Embryonic facial prominence (tissue), 1 donor: ENCODE measurements around the gene HOXB5.

Experiments used
- DNase-seq: peaks from one replicate; pipeline ENCODE4 v3.0.0-alpha.2; 2016; ENCODE audit errors: extremely low spot score

HOXB5 gene

DNA sequence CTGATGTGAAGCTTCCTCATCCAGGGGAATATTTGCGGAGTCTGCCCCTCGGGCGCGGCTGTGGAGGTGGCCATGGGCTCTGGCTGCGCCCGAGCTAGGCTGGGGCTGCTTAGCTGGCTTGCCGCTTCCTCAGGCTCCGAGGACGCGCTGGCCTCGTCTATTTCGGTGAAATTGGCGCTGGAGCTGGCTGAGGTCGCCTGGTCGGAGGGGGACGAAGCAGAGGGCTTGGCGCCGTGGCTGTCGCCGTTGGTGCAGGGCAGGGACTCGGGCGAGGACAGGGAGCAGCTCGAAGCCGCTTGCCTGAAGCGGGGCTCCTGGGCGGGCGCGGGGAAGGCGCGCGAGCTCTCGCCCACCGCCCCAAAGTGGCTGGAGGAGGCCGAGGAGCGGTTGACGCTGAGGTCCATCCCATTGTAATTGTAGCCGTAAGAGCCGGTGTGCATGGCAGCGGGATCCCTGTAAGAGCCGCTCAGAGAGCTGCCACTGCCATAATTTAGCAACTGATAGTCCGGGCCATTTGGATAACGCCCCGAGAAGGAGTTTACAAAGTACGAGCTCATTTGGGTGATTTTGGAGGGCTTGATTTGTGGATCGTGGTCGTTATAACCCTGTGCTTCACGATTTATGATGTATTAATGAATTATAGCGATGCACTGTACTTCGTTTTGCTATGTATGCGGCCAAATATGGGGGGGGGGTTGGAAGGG lies at the start of gene HOXB5:
Gene HOXB5 (minus strand): TSS at position 654 of the 704 bp plus-strand sequence. CDS start 97 bp downstream, at position 557.
- no peak for DNase-seq

DNA sequence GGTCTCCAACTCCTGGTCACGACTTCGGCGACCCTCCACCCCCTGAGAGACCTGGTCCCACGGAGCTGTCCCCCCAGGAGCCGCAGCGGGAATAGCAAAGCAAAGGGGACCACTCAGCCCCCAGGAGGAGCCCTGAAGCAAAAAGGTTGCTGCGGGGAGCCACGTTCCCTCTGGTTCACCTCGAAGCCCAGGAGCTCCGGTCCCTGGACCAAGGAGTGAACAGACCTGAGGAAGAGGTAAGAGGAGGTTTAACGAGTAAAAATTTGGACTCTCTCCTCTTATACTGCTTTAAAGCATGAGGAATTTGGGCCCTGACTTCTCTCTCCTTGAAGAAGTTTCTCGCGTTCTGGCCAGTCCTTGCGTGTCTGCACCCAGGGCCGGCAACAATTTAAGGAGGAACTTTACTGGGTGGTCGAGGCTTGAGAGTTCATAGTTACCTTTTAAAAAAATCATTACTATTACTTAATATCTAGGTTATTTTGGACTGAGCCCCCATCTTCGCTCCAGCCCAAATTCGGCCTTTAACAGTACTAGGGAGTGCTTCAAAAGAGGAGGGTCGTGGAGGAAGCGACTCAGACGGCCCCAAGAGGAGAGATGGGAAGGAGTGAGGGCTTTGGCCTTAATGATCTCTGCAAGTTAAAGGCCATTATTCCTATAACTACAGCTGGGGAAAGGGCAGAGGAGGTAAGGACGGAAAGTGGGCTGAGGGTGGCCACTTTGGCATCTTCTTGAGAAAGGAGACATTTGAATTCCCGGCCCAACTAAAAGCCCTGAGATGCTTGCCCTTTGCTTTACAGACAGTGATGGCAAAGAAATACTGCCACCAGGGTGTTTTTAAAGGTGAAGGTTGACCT lies 49.5 kb upstream of the HOXB5 start:
- DNase-seq = no peak

DNA sequence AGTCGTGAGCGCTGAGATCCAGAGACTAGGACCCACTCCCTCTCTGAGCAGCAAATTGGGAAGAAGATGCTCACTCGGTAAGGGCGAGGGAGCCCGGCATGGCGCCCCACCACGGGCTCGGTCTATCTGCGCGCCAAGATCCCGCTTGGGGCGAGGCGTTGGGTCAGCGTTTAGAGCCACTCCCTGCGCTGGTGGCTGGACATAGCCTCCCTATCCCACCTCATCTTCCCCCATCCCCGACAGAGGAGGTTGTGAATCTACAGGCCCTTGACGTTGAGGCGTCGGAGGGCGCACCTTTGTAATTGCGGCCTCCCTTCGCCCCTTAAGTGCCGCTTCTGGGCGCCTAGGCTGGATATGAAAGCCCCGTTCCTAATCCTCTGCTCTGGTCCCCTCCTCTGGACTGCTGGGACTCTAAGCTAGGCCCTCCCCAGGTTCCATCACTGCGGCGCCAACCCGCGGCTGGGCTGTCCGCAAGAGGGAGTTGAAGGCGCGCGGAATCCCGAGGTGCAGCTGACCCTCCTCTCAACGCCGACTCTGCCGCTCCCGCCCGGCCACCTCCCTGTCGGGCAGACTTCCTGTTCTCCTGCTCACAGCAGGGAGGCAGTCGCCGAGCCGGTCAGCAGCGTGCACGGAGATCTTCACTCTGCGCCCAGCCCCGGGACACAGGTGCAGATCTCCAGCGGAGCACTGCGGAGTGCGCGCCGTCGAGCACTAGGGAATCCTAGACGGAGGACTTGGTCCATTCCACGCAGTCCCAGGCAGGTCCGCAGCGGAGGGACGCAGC lies 48.7 kb upstream of the HOXB5 start:
- DNase-seq = no peak

DNA sequence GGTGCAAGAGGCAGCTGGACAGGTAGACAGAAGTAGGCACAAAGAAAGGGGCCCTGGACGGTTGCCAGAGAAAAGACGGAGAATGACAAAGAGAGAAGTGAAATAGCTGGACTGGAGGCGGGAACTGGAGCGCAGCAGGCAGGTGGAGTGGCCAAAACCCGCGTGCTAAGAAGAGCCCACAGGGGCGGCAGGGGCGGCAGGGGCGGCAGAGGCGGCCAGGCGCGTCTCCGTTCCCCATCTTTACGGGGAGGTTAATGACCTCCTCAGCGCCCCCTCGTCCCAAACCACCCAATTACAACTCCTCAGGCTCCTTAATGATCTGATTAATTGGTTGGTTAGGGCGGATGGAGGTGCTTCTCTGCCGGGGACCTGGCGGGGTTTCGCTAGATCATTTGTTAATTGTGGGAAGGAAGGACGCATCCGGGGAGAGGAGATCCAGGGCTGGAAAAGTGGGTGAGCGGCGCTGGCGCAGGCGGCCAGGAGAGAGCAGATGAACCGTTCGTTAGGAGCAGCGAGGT lies 48.0 kb upstream of the HOXB5 start:
- DNase-seq = no peak

DNA sequence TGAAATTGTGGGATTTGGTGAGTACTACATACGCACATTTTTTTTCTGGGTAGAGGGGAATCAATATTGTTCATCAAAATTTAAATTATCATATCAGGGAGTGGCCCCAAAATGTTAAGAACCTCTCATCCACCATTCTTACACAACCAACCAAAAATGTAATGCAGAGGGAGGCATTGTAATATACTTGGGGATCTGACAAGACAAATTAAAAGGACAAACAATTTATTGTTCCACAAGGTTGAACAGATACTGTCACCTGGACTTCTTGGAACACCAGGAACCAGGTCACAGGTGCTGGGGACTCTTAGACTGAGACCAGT lies 47.2 kb upstream of the HOXB5 start:
- DNase-seq = no peak

DNA sequence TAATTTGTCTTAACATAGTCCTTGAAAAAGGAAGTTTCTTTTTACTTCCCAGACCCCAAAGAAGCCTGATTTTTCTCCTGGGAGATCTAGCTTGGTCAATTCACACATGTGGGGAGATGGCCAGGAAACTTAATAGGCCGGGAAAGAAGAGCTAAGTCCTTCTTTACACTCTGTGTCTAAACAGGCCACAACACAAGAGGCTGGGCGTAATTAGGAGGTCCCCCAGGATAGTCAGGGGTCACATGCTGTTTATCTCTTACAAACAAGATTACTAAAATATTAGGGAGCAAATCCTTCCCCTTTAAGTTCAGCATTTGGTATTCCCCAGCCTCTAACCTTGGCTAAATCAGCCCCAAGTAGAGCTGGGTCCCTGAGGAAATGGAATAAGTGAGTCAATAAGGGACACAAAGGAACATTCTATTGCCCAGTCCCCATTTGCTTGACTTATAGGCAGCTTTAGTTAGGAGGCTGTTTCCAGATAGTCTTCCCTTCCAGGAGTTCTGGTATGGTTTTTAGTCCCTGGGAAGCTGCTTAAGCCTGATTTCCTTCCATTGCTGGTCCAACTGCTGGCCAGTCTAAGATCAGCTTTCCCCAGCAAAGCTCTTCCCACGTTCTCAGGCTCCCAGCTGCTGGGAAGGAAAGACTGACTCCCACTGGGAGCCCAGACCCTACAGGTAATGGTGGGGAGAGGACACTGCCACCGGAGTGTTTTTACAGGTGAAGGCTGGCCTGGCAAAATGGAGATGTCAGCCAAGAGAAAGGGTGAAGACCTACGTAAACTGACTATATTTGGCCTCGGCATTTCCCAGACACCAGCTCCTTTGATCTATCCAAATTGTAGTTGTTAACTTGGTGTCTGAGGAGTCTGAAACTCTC lies 46.6 kb upstream of the HOXB5 start:
- DNase-seq = no peak

DNA sequence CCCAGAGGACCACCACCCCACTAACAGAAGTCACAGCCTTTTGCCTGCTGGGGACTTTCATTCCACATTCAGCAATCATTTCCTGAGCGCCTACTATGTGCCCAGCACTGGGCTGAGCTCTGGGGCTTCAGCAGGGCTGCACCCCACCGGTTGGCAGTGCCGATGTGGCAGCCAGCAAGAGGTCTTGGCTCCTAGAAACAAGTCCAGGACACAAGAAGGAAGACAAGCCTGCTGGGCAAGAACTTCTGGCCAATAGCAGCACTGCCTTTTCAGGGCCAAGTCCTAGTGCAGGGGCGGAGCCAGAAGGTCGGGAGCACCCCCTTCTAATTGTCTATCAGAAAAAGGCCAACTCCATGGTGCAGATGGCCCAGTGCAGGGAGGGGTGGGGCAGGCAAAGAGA lies 45.6 kb upstream of the HOXB5 start:
- no peak for DNase-seq

DNA sequence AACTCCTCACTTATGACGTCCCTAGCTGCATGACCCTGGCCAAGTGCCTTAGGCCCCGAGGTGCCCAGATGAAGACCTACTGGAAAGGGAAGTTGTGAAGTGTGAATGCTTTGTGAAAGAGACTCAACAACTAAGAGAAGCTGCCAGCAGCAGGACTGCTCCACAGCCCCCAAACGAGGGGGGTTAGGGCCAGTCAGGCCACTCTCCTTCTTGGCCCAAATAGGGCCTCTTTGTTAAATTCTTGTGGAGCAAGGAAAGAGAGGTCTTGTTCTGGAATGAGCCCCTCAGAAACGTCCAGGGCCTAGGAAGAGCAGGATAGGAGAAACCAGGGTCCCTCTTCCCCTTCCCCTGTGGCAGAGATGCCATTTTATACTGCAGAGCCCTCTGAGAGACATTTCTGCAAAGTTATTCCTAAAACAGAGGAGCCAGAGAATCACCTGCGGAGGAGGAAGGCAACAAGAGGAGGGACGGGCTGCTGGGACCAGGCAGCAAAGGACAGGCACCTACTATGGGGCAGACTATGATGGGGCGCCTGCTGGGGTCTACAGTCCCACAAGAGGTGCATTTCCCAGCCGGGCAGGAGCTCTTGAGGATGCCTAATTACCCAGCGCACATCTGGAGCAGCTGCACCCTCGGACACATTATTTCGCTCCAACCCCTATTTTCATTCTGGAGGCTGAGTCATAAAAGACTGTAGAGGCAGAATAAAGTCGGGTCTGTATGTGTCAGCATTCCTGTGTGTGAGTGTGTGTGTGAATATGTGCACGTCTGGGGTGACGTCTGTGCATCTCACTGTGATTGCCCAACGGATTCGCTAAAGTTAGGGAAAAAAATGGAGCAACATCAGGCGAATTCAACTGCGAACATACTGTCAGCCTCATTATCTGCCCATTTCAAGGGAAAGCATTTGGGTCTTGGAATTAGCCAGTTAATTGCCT lies 44.0 kb upstream of the HOXB5 start:
- DNase-seq = no peak

GRCh38 chr17:48636177-48637018 lies 42.8 kb upstream of the HOXB5 start:
- no peak for DNase-seq

GRCh38 chr17:48634493-48635208 lies 41.1 kb upstream of the HOXB5 start:
- no peak for DNase-seq

- no peak for DNase-seq
These were observed 39.7 kb upstream of the HOXB5 start for GRCh38 chr17:48633266-48633677.

DNA sequence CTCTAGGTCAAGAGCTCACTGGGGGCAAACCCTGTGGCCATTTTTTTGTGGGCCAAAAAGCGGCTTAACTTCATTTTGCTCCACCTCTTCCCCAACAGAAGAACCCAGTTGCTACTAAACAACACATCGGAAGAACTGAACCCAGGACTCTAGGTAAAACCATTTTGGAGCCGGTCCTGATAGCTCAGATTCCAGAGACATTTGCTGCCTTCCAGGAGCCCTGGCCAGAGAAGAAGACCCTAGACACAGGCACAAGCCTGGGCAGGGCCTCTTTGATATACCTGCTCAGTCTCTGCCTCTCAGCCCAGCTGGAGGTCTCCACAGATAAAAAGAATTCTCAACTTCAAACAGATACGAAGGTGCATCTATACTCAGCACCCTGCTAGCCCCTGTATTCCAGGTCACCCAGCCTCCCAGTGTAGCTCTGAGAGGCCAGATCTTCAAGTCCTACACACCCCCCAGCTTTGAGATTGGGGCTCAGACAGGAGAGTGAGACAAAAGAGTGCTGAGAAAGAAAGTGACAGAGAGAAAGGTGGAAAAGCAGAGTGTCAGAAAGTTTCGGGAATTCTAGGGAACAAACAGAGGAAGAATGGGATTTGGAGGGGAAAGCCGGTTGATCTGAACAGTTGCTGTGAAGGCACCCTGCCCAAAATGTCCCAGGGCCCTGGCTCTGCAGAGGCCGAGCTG lies 39.1 kb upstream of the HOXB5 start:
- no peak for DNase-seq

- no peak for DNase-seq
These were observed 38.4 kb upstream of the HOXB5 start for GRCh38 chr17:48631693-48632578.

DNA sequence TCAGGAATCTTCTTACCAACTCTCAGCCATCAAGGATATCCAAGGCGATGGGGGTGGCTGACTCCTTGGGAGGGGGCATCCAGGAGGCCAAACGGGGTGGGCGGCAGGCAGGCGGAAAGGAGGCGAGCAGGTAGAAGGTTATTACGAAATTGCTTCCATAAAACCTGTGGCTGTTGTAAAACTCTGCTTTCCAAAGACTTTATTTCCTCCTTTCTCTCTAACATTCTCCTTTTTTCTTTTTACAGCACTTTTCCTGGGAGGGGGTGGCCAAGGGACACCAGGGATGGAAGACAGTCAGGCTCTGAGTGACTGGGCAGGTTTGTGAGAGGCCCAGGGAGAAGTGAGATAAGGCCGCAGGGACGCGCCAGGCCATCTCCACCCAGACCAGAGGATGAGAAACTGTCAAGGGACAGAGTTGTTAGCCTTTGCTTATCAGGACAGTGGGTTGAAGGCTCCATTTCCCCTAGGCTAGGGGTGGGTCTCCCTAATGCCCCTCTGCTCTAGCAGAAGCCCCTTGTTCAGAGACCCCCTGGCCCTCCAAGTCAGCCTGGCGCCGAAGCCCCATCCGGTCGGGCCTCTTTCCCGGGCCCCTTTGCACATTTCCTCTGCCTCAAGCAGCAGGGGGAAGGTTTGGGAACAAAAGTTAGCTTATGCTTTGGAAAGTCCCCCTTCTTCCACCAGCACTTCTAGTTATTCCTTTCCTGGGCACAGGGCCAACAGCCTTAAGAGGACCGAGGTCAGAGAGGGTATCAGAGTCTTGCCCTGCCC lies 37.5 kb upstream of the HOXB5 start:
- DNase-seq = no peak

- no peak for DNase-seq
These were observed 36.7 kb upstream of the HOXB5 start for GRCh38 chr17:48630009-48630924.
